HG03280 (cell line): Measurements from ENCODE around the gene TREML4.

ENCODE experiments used
- ATAC-seq: cut with Tn5 transposase; IDR thresholded peaks from one replicate; pipeline ENCODE4 v1.9.1; 2021; ENCODE audit warnings: mild to moderate bottlenecking, moderate library complexity; ENCODE audit not compliant: unreplicated experiment

Gene TREML4

GRCh38 chr6:41247882-41248705, 19.9 kb downstream of the TREML4 start:
- no peak for ATAC-seq

GRCh38 chr6:41252401-41253169, 24.4 kb downstream of the TREML4 start:
- no peak for ATAC-seq

- ATAC-seq, result no peak
Measured at GRCh38 chr6:41255110-41255509, 27.0 kb downstream of the TREML4 start.

GRCh38 chr6:41255638-41256246, 27.6 kb downstream of the TREML4 start:
- ATAC-seq, result peak; percentile 30

GRCh38 chr6:41256383-41256782, 28.2 kb downstream of the TREML4 start:
- ATAC-seq, result peak; percentile 74

- no peak for ATAC-seq
Measured at GRCh38 chr6:41257369-41258195, 29.4 kb downstream of the TREML4 start.

- ATAC-seq, result no peak
Measured at GRCh38 chr6:41258196-41258493, 30.0 kb downstream of the TREML4 start.

- ATAC-seq, result no peak
Measured at GRCh38 chr6:41262401-41262800, 34.3 kb downstream of the TREML4 start.

GRCh38 chr6:41263267-41263666, 35.1 kb downstream of the TREML4 start:
- ATAC-seq, result no peak

GRCh38 chr6:41266541-41266940, 38.4 kb downstream of the TREML4 start:
- no peak for ATAC-seq

- no peak for ATAC-seq
Measured at GRCh38 chr6:41268478-41268877, 40.3 kb downstream of the TREML4 start.

GRCh38 chr6:41269166-41269565, 41.0 kb downstream of the TREML4 start:
- ATAC-seq, result no peak

GRCh38 chr6:41269716-41270115, 41.6 kb downstream of the TREML4 start:
- no peak for ATAC-seq

- no peak for ATAC-seq
Measured at GRCh38 chr6:41271901-41272395, 43.8 kb downstream of the TREML4 start.

- ATAC-seq, result no peak
Measured at GRCh38 chr6:41272591-41273240, 44.6 kb downstream of the TREML4 start.

- ATAC-seq, result no peak
Measured at GRCh38 chr6:41273714-41274113, 45.6 kb downstream of the TREML4 start.

- ATAC-seq, result no peak
Measured at GRCh38 chr6:41274256-41274655, 46.1 kb downstream of the TREML4 start.

GRCh38 chr6:41275489-41275888, 47.3 kb downstream of the TREML4 start:
- ATAC-seq, result no peak

- no peak for ATAC-seq
Measured at GRCh38 chr6:41277605-41278004, 49.5 kb downstream of the TREML4 start.

- no peak for ATAC-seq
Measured at GRCh38 chr6:41278699-41279405, 50.7 kb downstream of the TREML4 start.
